ENCODE results near the gene SEC31B. TPM values are rescaled to one million over a fixed set of nuclear protein-coding genes. Genes with fewer than 3 reads are reported as not detected.

Gene SEC31B
- total RNA-seq, 1 experiment from 2014 or later = 6.3 TPM

- no peak; the same call in 2 of the 3 replicates for TF ChIP-seq CTCF (conservative IDR thresholded peaks at IDR 0.05)
- Histone ChIP-seq H2BK15ac (ENCODE audit: low read depth, low read length) (no peak overlapping the region), H3K18ac (ENCODE audit: insufficient read length, low read depth, low read length) (no peak overlapping the region), H3K27ac (ENCODE audit: insufficient read length, low read depth, low read length) (no peak overlapping the region), H2AK5ac (ENCODE audit: insufficient read length, low read length) (no peak overlapping the region), H2BK5ac (ENCODE audit: insufficient read length, low read length) (no peak overlapping the region), H4K5ac (ENCODE audit: insufficient read length, low read depth, low read length) (no peak overlapping the region), H3K4me2 (ENCODE audit: insufficient read depth, insufficient read length, low read length) (no peak overlapping the region), H3K9me3 (ENCODE audit: control insufficient read depth, low read depth, low read length) (no peaks in the 10 kb centered on the region), H3T11ph (ENCODE audit: low read length) (no peak overlapping the region), H3K9ac (ENCODE audit: extremely low read depth, insufficient read length, low read length) (no peak overlapping the region), H2AFZ (ENCODE audit: low read length) (no peak overlapping the region), H4K20me1 (ENCODE audit: control insufficient read depth, insufficient read depth, insufficient read length) (no peaks in the 10 kb centered on the region), H3K23ac (ENCODE audit: insufficient read length, low read depth, low read length) (no peak overlapping the region), H3K56ac (ENCODE audit: insufficient read length, low read depth, low read length) (no peak overlapping the region), H3K79me2 (ENCODE audit: insufficient read depth, low read length) (no peaks in the 10 kb centered on the region), H2BK120ac (ENCODE audit: low read depth, low read length, poor library complexity, severe bottlenecking) (no peak overlapping the region), H3K23me2 (ENCODE audit: insufficient read length, low read depth, low read length, poor library complexity, severe bottlenecking) (peaks cover 7% of the 10 kb centered on the region), H3K79me1 (ENCODE audit: insufficient read depth, low read depth, low read length, poor library complexity, severe bottlenecking) (peaks cover 3% of the 10 kb centered on the region), H3K4me1 (ENCODE audit: insufficient read depth, low read length) (no peaks in the 10 kb centered on the region), H3K4ac (ENCODE audit: low read depth, low read length) (no peak overlapping the region), H2BK12ac (ENCODE audit: insufficient read length, low read depth, low read length) (no peak overlapping the region), H4K8ac (replicated peaks; ENCODE audit: insufficient read length, low read depth, low read length) (no peak overlapping the region), H4K91ac (ENCODE audit: insufficient read length, low read depth, low read length) (no peak overlapping the region), H3K27me3 (ENCODE audit: insufficient read depth, low read length) (peaks cover 4% of the 10 kb centered on the region; the same call in 1 of the 2 replicates), H2BK20ac (ENCODE audit: low read depth, low read length, poor library complexity, severe bottlenecking) (no peak overlapping the region), H3K14ac (ENCODE audit: insufficient read depth, low read length) (no peak overlapping the region)
- no peak for DNase-seq
- Mint-ChIP-seq H3K27me3 (ENCODE audit: low read depth) (peaks cover 17% of the 10 kb centered on the region), H3K4me1 (peaks cover 11 to 15% of the 10 kb centered on the region in 2 experiments), H3K9me3 (no peaks in the 10 kb centered on the region), H3K36me3 (ENCODE audit: insufficient read depth in 1 of 3, low read depth in 3 of 3) (peaks cover 13 to 39% (median 32%) of the 10 kb centered on the region in 3 experiments; a peak in 6 of 7 replicates), H3K4me3 (no peak overlapping the region), H3K27ac (no peak overlapping the region)
- no CpG with 5 or more reads among the region's 2 CpGs for WGBS (ENCODE audit: extremely low coverage, insufficient read length, low lambda C conversion rate)
Measured at GRCh38 chr10:100524638-100525037, 5.0 kb upstream of the SEC31B start.
